GM23338 (cell line): ENCODE data around the gene ALDH16A1. TPM values are rescaled to one million over a fixed set of nuclear protein-coding genes. Genes with fewer than 3 reads are reported as not detected.

Experiments used
- ATAC-seq: fragments of 200-7000 bp; cut with Tn5 transposase; 3 replicates; pipeline ENCODE4 v1.9.1; 2020
- DNase-seq: peaks from one replicate; pipeline ENCODE4 v3.0.0-alpha.2; 2015; ENCODE audit warnings: low spot score
- H2AFZ ChIP-seq: fragments of 200-600 bp; sonication (generic); 2 replicates; pipeline ENCODE4 v1.8.0; 2016; ENCODE audit warnings: antibody characterized with exemption, mild to moderate bottlenecking, moderate library complexity
- H3F3A ChIP-seq: fragments of 200-600 bp; sonication (generic); replicated peaks from 2 replicates; pipeline ENCODE4 v1.8.0; 2017; ENCODE audit warnings: antibody characterized with exemption, mixed run types, low read depth
- H3K27ac ChIP-seq: fragments of 200-600 bp; sonication (generic); 2 replicates; pipeline ENCODE4 v1.6.1; 2016; ENCODE audit warnings: low read depth
- H3K27me3 ChIP-seq: fragments of 200-600 bp; sonication (generic); 2 replicates; pipeline ENCODE4 v1.8.0; 2016; ENCODE audit warnings: mild to moderate bottlenecking, mixed run types, moderate library complexity; ENCODE audit not compliant: insufficient read depth
- H3K36me3 ChIP-seq: fragments of 200-600 bp; sonication (generic); 2 replicates; pipeline ENCODE4 v1.8.0; 2016; ENCODE audit warnings: mild to moderate bottlenecking; ENCODE audit not compliant: insufficient read depth
- H3K4me1 ChIP-seq: fragments of 200-600 bp; sonication (generic); 2 replicates; pipeline ENCODE4 v1.8.0; 2016; ENCODE audit warnings: mild to moderate bottlenecking, moderate library complexity; ENCODE audit not compliant: insufficient read depth
- H3K4me2 ChIP-seq: fragments of 200-600 bp; sonication (generic); 2 replicates; pipeline ENCODE4 v1.7.1; 2017; ENCODE audit warnings: mixed run types
- H3K4me3 ChIP-seq: fragments of 200-600 bp; sonication (generic); 2 replicates; pipeline ENCODE4 v1.6.1; 2016; ENCODE audit warnings: mixed run types
- H3K79me2 ChIP-seq: fragments of 200-600 bp; sonication (generic); replicated peaks from 2 replicates; pipeline ENCODE4 v1.8.0; 2017; ENCODE audit warnings: mild to moderate bottlenecking; ENCODE audit not compliant: insufficient read depth
- H3K9me2 ChIP-seq: fragments of 200-600 bp; sonication (generic); 2 replicates; pipeline ENCODE4 v1.8.0; 2017; ENCODE audit not compliant: insufficient read depth
- H4K20me1 ChIP-seq: fragments of 200-600 bp; sonication (generic); replicated peaks from 2 replicates; pipeline ENCODE4 v1.8.0; 2017; ENCODE audit warnings: mild to moderate bottlenecking; ENCODE audit not compliant: insufficient read depth
- H3K27ac Mint-ChIP-seq: 2 replicates; pipeline ENCODE4 v1.8.0; 2020; ENCODE audit warnings: inconsistent platforms, mild to moderate bottlenecking, moderate library complexity, mixed read lengths
- H3K27me3 Mint-ChIP-seq: 3 replicates; pipeline ENCODE4 v1.8.0; 2022; ENCODE audit warnings: low read depth, mild to moderate bottlenecking, moderate library complexity, mixed read lengths, inconsistent platforms; ENCODE audit not compliant: insufficient read depth, poor library complexity
- H3K36me3 Mint-ChIP-seq: 3 replicates; pipeline ENCODE4 v1.8.0; 2021; ENCODE audit warnings: low read depth, mild to moderate bottlenecking, inconsistent platforms, moderate library complexity, mixed read lengths
- H3K4me1 Mint-ChIP-seq: 3 replicates; pipeline ENCODE4 v1.8.0; 2020; ENCODE audit warnings: mild to moderate bottlenecking, inconsistent platforms, mixed read lengths
- H3K4me3 Mint-ChIP-seq: 3 replicates; pipeline ENCODE4 v1.8.0; 2021; ENCODE audit warnings: moderate library complexity, mild to moderate bottlenecking, inconsistent platforms, mixed read lengths
- H3K9me3 Mint-ChIP-seq: 3 replicates; pipeline ENCODE4 v1.8.0; 2020; ENCODE audit warnings: moderate library complexity, mild to moderate bottlenecking, inconsistent platforms, mixed read lengths
- CTCF ChIP-seq, 2 experiments: fragments of 200-600 bp in 1 of 2; sonication (generic) in 1 of 2; conservative IDR thresholded peaks; 2 replicates each; pipeline versions ENCODE4 v1.5.1 to v1.6.1; 2016 to 2017; ENCODE audit warnings: antibody characterized with exemption in 2 of 2, low read depth in 2 of 2, mild to moderate bottlenecking in 2 of 2, moderate library complexity in 1 of 2
- ETS1 ChIP-seq: IDR thresholded peaks from 2 replicates; pipeline ENCODE4 v1.6.1; 2016; ENCODE audit warnings: antibody characterized with exemption
- POLR2AphosphoS5 ChIP-seq: IDR thresholded peaks from 2 replicates; pipeline ENCODE4 v1.6.1; 2016; ENCODE audit warnings: antibody characterized with exemption, low read depth
- REST ChIP-seq: IDR thresholded peaks from one replicate; pipeline ENCODE4 v1.6.1; 2018; ENCODE audit warnings: antibody characterized with exemption; ENCODE audit not compliant: unreplicated experiment
- STAT1 ChIP-seq: IDR thresholded peaks from one replicate; pipeline ENCODE4 v1.6.1; 2016; ENCODE audit warnings: antibody characterized with exemption; ENCODE audit not compliant: unreplicated experiment
- ZNF331 ChIP-seq: fragments of 250-450 bp; sonication (Bioruptor Pico); IDR thresholded peaks from 2 replicates; pipeline ENCODE4 v1.5.0; 2020; ENCODE audit warnings: low read depth, mild to moderate bottlenecking, moderate library complexity
- ZNF462 ChIP-seq: fragments of 250-450 bp; sonication (Bioruptor Pico); IDR thresholded peaks from 2 replicates; pipeline ENCODE4 v1.5.0; 2020; ENCODE audit warnings: mild to moderate bottlenecking, moderate library complexity
- polyA plus RNA-seq: library from polyadenylated mRNA; unstranded; fragments of >200 nt; fragmentation: Nextera tagmentation; extraction: Ambion mirVana; gene quantifications from 2 replicates; pipeline ENCODE4 v1.2.1, GENCODE V29; 2016
- total RNA-seq: library from RNA; depleted of rRNA; stranded (reverse); fragments of >200 nt; shearing (Covaris generic); gene quantifications from 2 replicates; pipeline ENCODE4 v1.2.3, GENCODE V29; 2014

ALDH16A1 gene
- total and polyA plus RNA-seq, 2 experiments from 2014 or later: 16.8 to 57.3 TPM

- no peak for TF ChIP-seq ZNF462 (CRISPR knock-in tag)
- TF ChIP-seq STAT1: no peak
- Mint-ChIP-seq H3K36me3 (no peaks in the 10 kb centered on the region), H3K27ac (no peak overlapping the region), H3K4me1 (peaks cover 7% of the 10 kb centered on the region), H3K9me3 (no peaks in the 10 kb centered on the region; the same call in 2 of the 3 replicates), H3K27me3 (peaks cover 13% of the 10 kb centered on the region), H3K4me3 (no peak overlapping the region)
- Histone ChIP-seq H3K79me2 (no peaks in the 10 kb centered on the region), H3K4me1 (peaks cover 3% of the 10 kb centered on the region), H2AFZ (no peak overlapping the region), H3K4me3 (no peak overlapping the region), H3K36me3 (no peaks in the 10 kb centered on the region), H3K27me3 (no peaks in the 10 kb centered on the region), H4K20me1 (no peaks in the 10 kb centered on the region), H3K4me2 (no peak overlapping the region), H3K27ac (no peak overlapping the region), H3K9me2 (no peaks in the 10 kb centered on the region), H3F3A (no peaks in the 10 kb centered on the region)
- DNase-seq (no peak), ATAC-seq (no peak)
These were observed 43.5 kb upstream of the ALDH16A1 start for GRCh38 chr19:49409441-49410029.

- Mint-ChIP-seq H3K27me3 (peaks cover 9% of the 10 kb centered on the region), H3K36me3 (no peaks in the 10 kb centered on the region), H3K4me1 (peaks cover 14% of the 10 kb centered on the region), H3K4me3 (no peak overlapping the region), H3K9me3 (no peaks in the 10 kb centered on the region; the same call in 2 of the 3 replicates), H3K27ac (no peak overlapping the region)
- no peak for DNase-seq
- Histone ChIP-seq H3K9me2 (no peaks in the 10 kb centered on the region), H3K4me1 (peaks cover 6% of the 10 kb centered on the region), H3K36me3 (no peaks in the 10 kb centered on the region), H3K4me3 (no peak overlapping the region), H2AFZ (no peak overlapping the region), H3K27ac (no peak overlapping the region), H3F3A (no peaks in the 10 kb centered on the region), H3K4me2 (no peak overlapping the region), H3K27me3 (no peaks in the 10 kb centered on the region), H4K20me1 (no peaks in the 10 kb centered on the region), H3K79me2 (no peaks in the 10 kb centered on the region)
- no peak for ATAC-seq
- TF ChIP-seq REST (no peak), CTCF (conservative IDR thresholded peaks at IDR 0.05; ENCODE audit: low read depth in 2 of 2) (no peak), ZNF331 (no peak), STAT1 (no peak), POLR2AphosphoS5 (no peak), ETS1 (no peak)
These were observed 41.2 kb upstream of the ALDH16A1 start for GRCh38 chr19:49411681-49412326.
